C4-2B (cell line): Measurements from ENCODE around the gene KLF14.

ENCODE experiments used
- ZFX ChIP-seq: fragments of 450-650 bp; IDR thresholded peaks from 2 replicates; pipeline ENCODE4 v1.6.1; 2017
- TF ChIP-seq, protein P1 (sequence below): fragments of 450-650 bp; conservative IDR thresholded peaks from 2 replicates; pipeline ENCODE4 v1.5.1; 2017; ENCODE audit warnings: mild to moderate bottlenecking

DNA sequence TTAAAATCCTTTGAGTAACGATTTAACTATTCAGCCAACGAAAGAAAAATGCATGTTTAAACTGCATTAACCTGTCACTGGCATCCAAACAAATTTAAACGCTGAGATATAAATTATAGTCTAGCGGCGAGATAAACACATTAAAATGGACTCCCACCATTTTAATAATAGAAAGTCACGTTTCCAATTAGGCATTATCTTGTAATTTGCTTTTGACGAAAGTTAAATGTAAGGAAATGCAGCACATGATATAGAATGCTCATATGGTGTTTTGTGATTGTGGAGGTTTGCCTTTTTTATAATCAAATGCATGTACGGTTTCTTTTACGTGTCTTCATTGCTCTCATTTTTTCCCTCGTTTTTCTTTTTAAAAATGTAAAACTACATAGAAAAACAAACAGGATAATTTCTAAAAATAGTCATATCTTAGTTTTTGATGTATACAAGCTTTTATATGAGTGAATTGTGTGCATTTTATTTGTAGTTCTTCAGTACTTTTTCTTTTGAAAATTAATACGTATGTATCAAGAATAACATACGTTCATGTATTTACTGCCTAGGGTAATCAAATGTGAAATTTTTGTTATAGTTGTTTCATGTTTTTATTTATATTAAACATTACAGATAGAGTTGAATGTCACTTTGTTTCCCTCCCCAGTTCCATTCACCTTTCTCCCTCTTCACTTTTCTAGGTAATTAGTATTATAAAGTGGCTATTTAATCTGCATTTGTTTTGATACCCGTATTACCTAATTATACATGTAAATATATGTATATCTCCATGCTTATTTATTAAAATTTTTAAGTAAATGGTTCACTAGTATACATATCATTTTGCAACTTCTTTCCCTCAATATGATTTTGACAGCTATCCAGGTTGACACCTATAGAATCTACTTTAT, 1.1 kb upstream of the KLF14 start:
- TF ChIP-seq, protein P1, sequence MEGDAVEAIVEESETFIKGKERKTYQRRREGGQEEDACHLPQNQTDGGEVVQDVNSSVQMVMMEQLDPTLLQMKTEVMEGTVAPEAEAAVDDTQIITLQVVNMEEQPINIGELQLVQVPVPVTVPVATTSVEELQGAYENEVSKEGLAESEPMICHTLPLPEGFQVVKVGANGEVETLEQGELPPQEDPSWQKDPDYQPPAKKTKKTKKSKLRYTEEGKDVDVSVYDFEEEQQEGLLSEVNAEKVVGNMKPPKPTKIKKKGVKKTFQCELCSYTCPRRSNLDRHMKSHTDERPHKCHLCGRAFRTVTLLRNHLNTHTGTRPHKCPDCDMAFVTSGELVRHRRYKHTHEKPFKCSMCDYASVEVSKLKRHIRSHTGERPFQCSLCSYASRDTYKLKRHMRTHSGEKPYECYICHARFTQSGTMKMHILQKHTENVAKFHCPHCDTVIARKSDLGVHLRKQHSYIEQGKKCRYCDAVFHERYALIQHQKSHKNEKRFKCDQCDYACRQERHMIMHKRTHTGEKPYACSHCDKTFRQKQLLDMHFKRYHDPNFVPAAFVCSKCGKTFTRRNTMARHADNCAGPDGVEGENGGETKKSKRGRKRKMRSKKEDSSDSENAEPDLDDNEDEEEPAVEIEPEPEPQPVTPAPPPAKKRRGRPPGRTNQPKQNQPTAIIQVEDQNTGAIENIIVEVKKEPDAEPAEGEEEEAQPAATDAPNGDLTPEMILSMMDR = no peak
- TF ChIP-seq ZFX = no peak
